DMS153 (cell line): Measurements from ENCODE around the gene TMEM201.

Experiments used
- DNase-seq: peaks from one replicate; lab custom pipeline; 2025; lab: John Stamatoyannopoulos, UW

The TMEM201 gene

GRCh38 chr1:9654051-9654833 is 65.5 kb downstream of the TMEM201 start:
- DNase-seq: no peak

- DNase-seq: no peak
These were observed 66.4 kb downstream of the TMEM201 start for GRCh38 chr1:9654834-9655723.

- DNase-seq: no peak
These were observed 67.1 kb downstream of the TMEM201 start for GRCh38 chr1:9655836-9656235.

GRCh38 chr1:9657521-9658032 is 68.9 kb downstream of the TMEM201 start:
- no peak for DNase-seq

- no peak for DNase-seq
These were observed 69.5 kb downstream of the TMEM201 start for GRCh38 chr1:9658199-9658598.

GRCh38 chr1:9659328-9659727 is 70.6 kb downstream of the TMEM201 start:
- DNase-seq: no peak

GRCh38 chr1:9663257-9663656 is 74.5 kb downstream of the TMEM201 start:
- no peak for DNase-seq
